ENCODE results near the gene NFIC.

NFIC gene

DNA sequence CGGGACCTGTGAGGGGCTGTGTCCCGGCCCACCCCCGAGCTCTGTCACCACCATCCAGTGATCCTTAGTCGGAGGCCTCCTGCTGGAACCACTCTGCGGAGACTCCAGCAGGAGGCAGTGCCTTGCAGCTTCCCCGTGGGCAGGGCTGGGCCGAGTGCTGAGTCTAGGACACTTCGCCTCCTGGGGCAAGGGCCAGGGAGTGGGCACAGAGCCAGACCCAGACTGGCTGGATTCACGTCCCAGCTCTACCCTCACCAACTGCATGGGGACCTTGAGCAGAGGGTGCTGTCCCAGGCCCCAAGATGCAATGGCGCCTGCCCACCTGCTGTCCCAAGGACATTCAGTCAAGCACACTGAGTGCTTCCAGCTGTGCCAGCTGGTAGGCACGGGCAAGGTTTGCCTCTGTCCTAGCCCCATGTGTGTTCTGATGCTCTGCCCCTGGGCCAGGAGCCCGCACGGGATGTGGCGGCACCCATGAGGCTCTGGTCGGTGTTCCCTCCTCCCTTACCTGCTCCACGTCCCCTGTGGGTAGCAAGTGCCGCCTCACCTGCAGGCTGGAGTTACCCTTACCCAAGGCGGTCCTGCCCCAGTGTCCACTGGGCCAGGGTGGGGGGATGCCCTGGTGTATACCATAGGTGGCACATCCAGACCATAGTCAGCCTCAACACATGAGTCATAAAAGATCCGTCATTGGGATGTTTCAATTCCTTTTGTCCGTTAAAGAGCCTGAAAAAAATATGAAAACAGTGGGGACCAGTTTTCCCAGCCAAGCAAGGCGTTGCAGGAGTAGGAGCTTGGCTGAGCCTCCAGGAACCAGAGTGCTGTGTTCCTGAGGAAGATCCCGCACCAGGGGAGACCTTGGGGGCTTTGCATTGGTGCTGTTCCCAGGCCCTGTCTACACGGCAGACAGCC is 147.1 kb downstream of the NFIC start:
- DNase-seq: no peak

- no peak for DNase-seq
Observed at GRCh38 chr19:3514930-3515329, 148.5 kb downstream of the NFIC start.

DNA sequence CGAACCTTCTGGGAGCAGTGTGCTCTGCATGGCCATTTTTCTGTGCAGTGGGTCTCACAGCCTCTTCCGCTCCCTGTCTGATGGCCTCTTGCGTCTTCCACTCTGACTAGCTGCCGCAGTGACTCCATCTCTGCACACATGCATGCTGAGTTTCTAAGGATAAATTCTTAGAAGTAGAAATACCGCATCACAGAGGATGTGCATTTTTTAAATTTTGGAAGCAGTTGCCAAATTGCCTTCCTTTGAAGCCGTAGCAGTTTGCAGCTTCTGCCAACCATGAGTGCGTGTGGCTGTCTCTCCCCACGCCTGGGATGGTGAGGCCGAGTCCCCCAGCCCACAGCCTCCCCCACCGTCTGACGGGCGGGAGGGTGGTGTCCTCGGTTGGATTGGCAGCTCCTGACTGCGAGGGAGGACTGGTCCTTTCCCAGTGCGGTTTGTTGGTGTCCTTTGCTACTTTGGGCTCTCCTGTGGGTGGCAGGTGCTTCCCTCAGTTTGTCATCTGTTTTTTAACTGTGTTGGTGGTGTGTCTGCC is 149.6 kb downstream of the NFIC start:
- no peak for DNase-seq

GRCh38 chr19:3516675-3517207 is 150.4 kb downstream of the NFIC start:
- peak in 5 of 6 experiments; percentile 14 to 70 (median 42) for DNase-seq

GRCh38 chr19:3517638-3518037 is 151.3 kb downstream of the NFIC start:
- DNase-seq: no peak

- no peak for DNase-seq
Observed at GRCh38 chr19:3518255-3518654, 151.9 kb downstream of the NFIC start.

DNA sequence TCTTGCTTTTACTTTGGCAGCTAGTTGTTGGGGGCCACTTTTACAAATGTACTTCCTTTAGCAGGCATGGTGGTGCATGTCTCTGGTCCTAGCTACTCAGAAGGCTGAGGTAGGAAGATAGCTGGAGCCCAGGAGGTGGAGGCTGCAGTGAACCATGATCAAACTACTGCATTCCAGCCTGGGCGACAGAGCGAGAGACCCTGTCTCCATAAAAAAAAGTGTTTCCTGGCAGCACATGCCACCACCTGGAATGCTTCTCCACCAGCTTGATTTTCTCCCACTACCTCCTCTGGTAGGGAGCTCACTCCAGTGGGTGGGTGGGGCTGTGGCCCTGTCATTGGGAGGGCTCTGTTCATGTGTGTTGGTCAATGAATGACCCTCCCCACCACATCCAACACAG is 152.3 kb downstream of the NFIC start:
- DNase-seq: no peak
